Lower leg skin (tissue), 4 donors: Measurements from ENCODE around the gene BPIFB3. TPM values are rescaled to one million over a fixed set of nuclear protein-coding genes. Genes with fewer than 3 reads are reported as not detected.
"Not testable (repeated sequence)": the region's sequence is repeated elsewhere in the genome, so short reads cannot be mapped to it uniquely, and the experiment has no call there.

ENCODE experiments used
- DNase-seq, 2 donors: peaks; one replicate each; pipeline ENCODE4 v3.0.0-alpha.2; 2019; ENCODE audit warnings: low spot score in 2 of 2
- H3K4me3 ChIP-seq: fragments of 200-600 bp; sonication (generic); 2 replicates; pipeline ENCODE4 v1.5.1; 2017; ENCODE audit warnings: mild to moderate bottlenecking, low read depth; ENCODE audit not compliant: poor library complexity, severe bottlenecking
- POLR2A ChIP-seq, 2 donors: fragments of 450-650 bp; IDR thresholded peaks; one replicate each; pipeline ENCODE4 v1.6.1; 2016 to 2017; ENCODE audit warnings: antibody characterized with exemption in 2 of 2, mild to moderate bottlenecking in 1 of 2, moderate library complexity in 1 of 2
- WGBS, 2 donors: methylation state at CpG; one replicate each; pipeline ENCODE4 v1.1.5; 2018; 5-methylcytosine and 5-hydroxymethylcytosine counted together
- intact Hi-C: fragments of 100-400 bp; cut with DNase I; formaldehyde crosslinking; loops from one replicate; pipeline ENCODE4 v1.15.0; 2023; ENCODE audit warnings: low total_unique reads
- total RNA-seq, 4 donors: library from RNA; depleted of rRNA; stranded (reverse); fragments of >200 nt; gene quantifications; one replicate each; pipeline ENCODE4 v1.1.0, GENCODE V29; 2016
- TF ChIP-seq, protein P1 (sequence below), 3 donors: fragments of 450-650 bp; IDR thresholded peaks; one replicate each; pipeline ENCODE4 v1.5.1; 2016; ENCODE audit warnings: antibody characterized with exemption in 3 of 3, mild to moderate bottlenecking in 3 of 3, moderate library complexity in 2 of 3

BPIFB3 gene
- total RNA-seq, 4 donors from 2014 or later, result not detected

DNA sequence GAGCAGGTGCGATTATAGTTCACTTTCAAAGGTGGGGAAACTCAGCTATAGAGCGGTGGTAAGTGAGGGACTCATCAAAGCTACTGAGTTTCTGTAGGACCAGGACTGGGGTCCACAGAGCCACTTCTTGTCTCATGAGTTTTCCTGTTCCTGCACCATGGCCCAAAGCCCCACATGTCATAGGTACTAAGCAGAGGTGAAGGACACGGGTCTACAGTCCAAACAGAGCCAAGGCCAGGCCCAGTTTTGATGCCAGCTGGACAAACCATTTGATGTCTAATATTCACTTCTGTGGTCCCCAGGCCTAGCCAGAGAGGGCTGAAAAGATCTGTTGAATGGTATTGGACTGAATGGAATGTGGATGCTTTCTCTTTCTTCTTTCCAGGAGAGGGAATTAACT lies 11.3 kb upstream of the BPIFB3 start:
- no peak for DNase-seq
- 87 to 94% methylated on average over 3 of the region's 3 CpGs for WGBS, 2 donors
- intact Hi-C loops, result no loop called here
- TF ChIP-seq POLR2A (IDR thresholded peaks at IDR 0.05), result no peak
- TF ChIP-seq, protein P1, sequence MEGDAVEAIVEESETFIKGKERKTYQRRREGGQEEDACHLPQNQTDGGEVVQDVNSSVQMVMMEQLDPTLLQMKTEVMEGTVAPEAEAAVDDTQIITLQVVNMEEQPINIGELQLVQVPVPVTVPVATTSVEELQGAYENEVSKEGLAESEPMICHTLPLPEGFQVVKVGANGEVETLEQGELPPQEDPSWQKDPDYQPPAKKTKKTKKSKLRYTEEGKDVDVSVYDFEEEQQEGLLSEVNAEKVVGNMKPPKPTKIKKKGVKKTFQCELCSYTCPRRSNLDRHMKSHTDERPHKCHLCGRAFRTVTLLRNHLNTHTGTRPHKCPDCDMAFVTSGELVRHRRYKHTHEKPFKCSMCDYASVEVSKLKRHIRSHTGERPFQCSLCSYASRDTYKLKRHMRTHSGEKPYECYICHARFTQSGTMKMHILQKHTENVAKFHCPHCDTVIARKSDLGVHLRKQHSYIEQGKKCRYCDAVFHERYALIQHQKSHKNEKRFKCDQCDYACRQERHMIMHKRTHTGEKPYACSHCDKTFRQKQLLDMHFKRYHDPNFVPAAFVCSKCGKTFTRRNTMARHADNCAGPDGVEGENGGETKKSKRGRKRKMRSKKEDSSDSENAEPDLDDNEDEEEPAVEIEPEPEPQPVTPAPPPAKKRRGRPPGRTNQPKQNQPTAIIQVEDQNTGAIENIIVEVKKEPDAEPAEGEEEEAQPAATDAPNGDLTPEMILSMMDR (IDR thresholded peaks at IDR 0.05), result no peak
- H3K4me3 ChIP-seq, result no peak overlapping the region

- no peak for DNase-seq
- intact Hi-C loops, result no loop called here
- WGBS, 2 donors, result 54 to 58% methylated on average over 2 of the region's 2 CpGs
- no peak overlapping the region for H3K4me3 ChIP-seq
- TF ChIP-seq, protein P1 (IDR thresholded peaks at IDR 0.05), result no peak
- TF ChIP-seq POLR2A (IDR thresholded peaks at IDR 0.05), result no peak
Measured at GRCh38 chr20:33042983-33043730, 10.5 kb upstream of the BPIFB3 start.

GRCh38 chr20:33043731-33044181 lies 9.9 kb upstream of the BPIFB3 start:
- 32% methylated on average over 1 of the region's 1 CpG for WGBS, 2 donors
- intact Hi-C loops, result no loop called here
- no peak for DNase-seq
- H3K4me3 ChIP-seq, result no peak overlapping the region
- TF ChIP-seq, protein P1 (IDR thresholded peaks at IDR 0.05), result no peak
- no peak for TF ChIP-seq POLR2A (IDR thresholded peaks at IDR 0.05)

- intact Hi-C loops, DNase-seq, H3K4me3 ChIP-seq: not testable (repeated sequence)
- whole genome bisulfite sequencing, 2 donors, result 77 to 86% methylated on average over 15 of the region's 15 CpGs
Measured at GRCh38 chr20:33045129-33045721, 8.5 kb upstream of the BPIFB3 start.

- 76 to 79% methylated on average over 3 of the region's 3 CpGs for WGBS, 2 donors
- intact Hi-C loops, result no loop called here
Measured at GRCh38 chr20:33046412-33046811, 7.3 kb upstream of the BPIFB3 start.

GRCh38 chr20:33051333-33051732 lies 2.4 kb upstream of the BPIFB3 start:
- 63 to 93% methylated on average over 4 of the region's 4 CpGs for WGBS, 2 donors
- DNase-seq, result no peak
- H3K4me3 ChIP-seq, result no peak overlapping the region
- intact Hi-C loops, result no loop called here
- TF ChIP-seq, protein P1 (IDR thresholded peaks at IDR 0.05), result no peak
- TF ChIP-seq POLR2A (IDR thresholded peaks at IDR 0.05), result no peak

More at GRCh38 chr20:33046412-33046811, 7.3 kb upstream of the BPIFB3 start:
- TF ChIP-seq, protein P1 (IDR thresholded peaks at IDR 0.05), result no peak
- no peak for TF ChIP-seq POLR2A (IDR thresholded peaks at IDR 0.05)
- DNase-seq, result no peak
- no peak overlapping the region for H3K4me3 ChIP-seq
